Suppressor macrophage (primary cell): ENCODE measurements around the gene PTPA.

ENCODE experiments used
- DNase-seq, 4 experiments: peaks; one replicate each; pipeline ENCODE4 v3.0.0-alpha.2; 2020 to 2022

Gene PTPA

GRCh38 chr9:129138476-129139232 is 27.4 kb downstream of the PTPA start:
- DNase-seq: no peak

- DNase-seq: peak; percentile 89 to 92 (median 91)
Observed at GRCh38 chr9:129139233-129139992, 28.2 kb downstream of the PTPA start.

- peak; percentile 94 to 98 (median 95) for DNase-seq
Observed at GRCh38 chr9:129139993-129140396, 28.8 kb downstream of the PTPA start.

- peak in 2 of 4 experiments; percentile 39 to 50 for DNase-seq
Observed at GRCh38 chr9:129140397-129141065, 29.3 kb downstream of the PTPA start.

- peak; percentile 74 to 89 (median 86) for DNase-seq
Observed at GRCh38 chr9:129141066-129142041, 30.1 kb downstream of the PTPA start.

GRCh38 chr9:129142138-129142935 is 31.1 kb downstream of the PTPA start:
- no peak for DNase-seq

- DNase-seq: peak; percentile 75 to 90 (median 84)
Observed at GRCh38 chr9:129143031-129143927, 32.1 kb downstream of the PTPA start.

- no peak for DNase-seq
Observed at GRCh38 chr9:129145316-129145715, 34.1 kb downstream of the PTPA start.

- no peak for DNase-seq
Observed at GRCh38 chr9:129145841-129146292, 34.7 kb downstream of the PTPA start.

- DNase-seq: no peak
Observed at GRCh38 chr9:129146441-129146941, 35.3 kb downstream of the PTPA start.

GRCh38 chr9:129148463-129149204 is 37.4 kb downstream of the PTPA start:
- DNase-seq: no peak

- DNase-seq: no peak
Observed at GRCh38 chr9:129149442-129149841, 38.2 kb downstream of the PTPA start.

- no peak for DNase-seq
Observed at GRCh38 chr9:129150122-129150521, 38.9 kb downstream of the PTPA start.

GRCh38 chr9:129150672-129151211 is 39.5 kb downstream of the PTPA start:
- no peak for DNase-seq

- no peak for DNase-seq
Observed at GRCh38 chr9:129151469-129151868, 40.3 kb downstream of the PTPA start.

- DNase-seq: no peak
Observed at GRCh38 chr9:129154866-129155477, 43.8 kb downstream of the PTPA start.

- DNase-seq: no peak
Observed at GRCh38 chr9:129156163-129156562, 44.9 kb downstream of the PTPA start.
